NCI-H146 treated with DMSO at 0.1 percent for 48 hours (cell line): ENCODE results near the gene ENPEP.

Source experiments
- DNase-seq: peaks from one replicate; lab custom pipeline; 2025; ENCODE audit not compliant: unreplicated experiment; lab: John Stamatoyannopoulos, UW

The ENPEP gene

GRCh38 chr4:110596431-110596830 lies 120.5 kb downstream of the ENPEP start:
- DNase-seq = no peak

- DNase-seq = no peak
These were observed 121.6 kb downstream of the ENPEP start for GRCh38 chr4:110597582-110597981.

GRCh38 chr4:110602061-110602460 lies 126.1 kb downstream of the ENPEP start:
- no peak for DNase-seq

- no peak for DNase-seq
These were observed 129.1 kb downstream of the ENPEP start for GRCh38 chr4:110605077-110605476.

- no peak for DNase-seq
These were observed 133.2 kb downstream of the ENPEP start for GRCh38 chr4:110609044-110609750.

GRCh38 chr4:110610620-110610939 lies 134.6 kb downstream of the ENPEP start:
- no peak for DNase-seq

- no peak for DNase-seq
These were observed 135.2 kb downstream of the ENPEP start for GRCh38 chr4:110610940-110611831.

- DNase-seq = no peak
These were observed 136.1 kb downstream of the ENPEP start for GRCh38 chr4:110611968-110612447.

- DNase-seq = no peak
These were observed 136.8 kb downstream of the ENPEP start for GRCh38 chr4:110612631-110613269.

GRCh38 chr4:110613745-110614144 lies 137.8 kb downstream of the ENPEP start:
- DNase-seq = no peak

- no peak for DNase-seq
These were observed 138.4 kb downstream of the ENPEP start for GRCh38 chr4:110614173-110614963.
